IMR-90 (cell line): ENCODE results near the gene CXCL11. TPM values are rescaled to one million over a fixed set of nuclear protein-coding genes. Genes with fewer than 3 reads are reported as not detected.

Experiments used
- ATAC-seq: fragments of 200-7000 bp; cut with Tn5 transposase; 2 replicates; pipeline ENCODE4 v1.9.1; 2020; ENCODE audit warnings: low read depth, mild to moderate bottlenecking, moderate library complexity
- BruUV-seq: library from RNA; stranded (reverse); fragments of 400-500 nt; replicated peaks from 2 replicates; lab custom pipeline; 2021; lab: Mats Ljungman, UMichigan
- CTCF ChIA-PET: fragments of 300-600 bp; formaldehyde crosslinking; extraction: SDS; loops from one replicate; lab custom pipeline; 2021; ENCODE audit warnings: antibody characterized with exemption; lab: Yijun Ruan, JAX
- POLR2A ChIA-PET: fragments of 300-600 bp; sonication (Branson Sonifier 250); formaldehyde crosslinking; loops from one replicate; lab custom pipeline; 2022; ENCODE audit warnings: antibody characterized with exemption; ENCODE audit not compliant: unreplicated experiment; lab: Charles Lee
- DNase-seq: peaks from one replicate; pipeline ENCODE4 v3.0.0; 2013
- H2AFZ ChIP-seq: replicated peaks from 2 replicates; pipeline ENCODE3; 2013; ENCODE audit warnings: low read length, mild to moderate bottlenecking; ENCODE audit not compliant: poor library complexity
- H2AK5ac ChIP-seq: 2 replicates; pipeline ENCODE4 v1.6.1; 2013; ENCODE audit warnings: low read depth, low read length, inconsistent platforms
- H2AK9ac ChIP-seq: replicated peaks from 2 replicates; pipeline ENCODE3; 2013; ENCODE audit warnings: mild to moderate bottlenecking, low read depth, low read length, moderate library complexity; ENCODE audit not compliant: poor library complexity
- H2BK120ac ChIP-seq: 2 replicates; pipeline ENCODE4 v1.6.1; 2013; ENCODE audit warnings: low read depth, low read length, inconsistent platforms
- H2BK15ac ChIP-seq: 3 replicates; pipeline ENCODE4 v1.6.1; 2013; ENCODE audit warnings: low read depth, low read length, inconsistent platforms
- H2BK20ac ChIP-seq: 2 replicates; pipeline ENCODE4 v1.6.1; 2013; ENCODE audit warnings: low read depth, mild to moderate bottlenecking, inconsistent platforms, low read length, moderate library complexity
- H2BK5ac ChIP-seq: 2 replicates; pipeline ENCODE4 v1.6.1; 2013; ENCODE audit warnings: mild to moderate bottlenecking, low read depth, low read length, inconsistent platforms; ENCODE audit not compliant: poor library complexity, severe bottlenecking
- H3K14ac ChIP-seq: replicated peaks from 2 replicates; pipeline ENCODE4 v1.6.1; 2013; ENCODE audit warnings: low read depth, low read length, inconsistent platforms
- H3K18ac ChIP-seq: 2 replicates; pipeline ENCODE4 v1.6.1; 2013; ENCODE audit warnings: low read depth, low read length, control low read depth
- H3K23ac ChIP-seq: 2 replicates; pipeline ENCODE4 v1.6.1; 2013; ENCODE audit warnings: low read depth, low read length, inconsistent platforms
- H3K27ac ChIP-seq: 2 replicates; pipeline ENCODE4 v1.5.1; 2013; ENCODE audit warnings: mild to moderate bottlenecking, control low read depth, low read length; ENCODE audit not compliant: insufficient read depth
- H3K27me3 ChIP-seq: 2 replicates; pipeline ENCODE4 v1.6.1; 2013; ENCODE audit warnings: low read length; ENCODE audit not compliant: control insufficient read depth, insufficient read depth
- H3K36me3 ChIP-seq: 2 replicates; pipeline ENCODE4 v1.6.1; 2013; ENCODE audit warnings: low read length, mixed read lengths; ENCODE audit not compliant: control insufficient read depth, insufficient read depth
- H3K4ac ChIP-seq: 2 replicates; pipeline ENCODE4 v1.6.1; 2013; ENCODE audit warnings: low read depth, low read length, inconsistent platforms
- H3K4me1 ChIP-seq: 2 replicates; pipeline ENCODE4 v1.6.1; 2013; ENCODE audit warnings: low read length, mixed read lengths; ENCODE audit not compliant: control insufficient read depth, insufficient read depth
- H3K4me2 ChIP-seq: 2 replicates; pipeline ENCODE4 v1.6.1; 2013; ENCODE audit warnings: low read depth, mild to moderate bottlenecking, control low read depth, low read length, moderate library complexity
- H3K4me3 ChIP-seq: 2 replicates; pipeline ENCODE4 v1.5.1; 2013; ENCODE audit warnings: low read depth, mild to moderate bottlenecking, control low read depth, low read length, moderate library complexity; ENCODE audit not compliant: insufficient read depth
- H3K56ac ChIP-seq: 2 replicates; pipeline ENCODE4 v1.6.1; 2013; ENCODE audit warnings: low read length, inconsistent platforms; ENCODE audit not compliant: insufficient read depth; ENCODE audit errors: extremely low read depth
- H3K79me1 ChIP-seq, 2 experiments: 2 replicates each; pipeline ENCODE4 v1.6.1; 2013; ENCODE audit warnings: low read length in 2 of 2, inconsistent platforms in 1 of 2, low read depth in 1 of 2
- H3K9ac ChIP-seq: 2 replicates; pipeline ENCODE4 v1.6.1; 2013; ENCODE audit warnings: low read depth, low read length, control low read depth
- H3K9me1 ChIP-seq: 2 replicates; pipeline ENCODE4 v1.6.1; 2013; ENCODE audit warnings: low read length, inconsistent platforms; ENCODE audit not compliant: insufficient read depth
- H3K9me3 ChIP-seq: 2 replicates; pipeline ENCODE4 v1.6.1; 2013; ENCODE audit warnings: low read length; ENCODE audit not compliant: control insufficient read depth, insufficient read depth
- H4K20me1 ChIP-seq: 2 replicates; pipeline ENCODE4 v1.6.1; 2013; ENCODE audit warnings: low read length, inconsistent platforms; ENCODE audit not compliant: insufficient read depth
- H4K5ac ChIP-seq: 2 replicates; pipeline ENCODE4 v1.6.1; 2013; ENCODE audit warnings: mild to moderate bottlenecking, low read depth, low read length, control low read depth
- H4K8ac ChIP-seq, 2 experiments: 2 replicates each; pipeline ENCODE4 v1.6.1; 2013; ENCODE audit warnings: low read depth in 2 of 2, low read length in 2 of 2, control low read depth in 1 of 2, inconsistent platforms in 1 of 2
- H4K91ac ChIP-seq: 2 replicates; pipeline ENCODE4 v1.6.1; 2013; ENCODE audit warnings: low read depth, low read length, inconsistent platforms; ENCODE audit not compliant: insufficient read depth
- BHLHE40 ChIP-seq: fragments of 150-350 bp; IDR thresholded peaks from 2 replicates; pipeline ENCODE4 v1.6.1; 2016; ENCODE audit warnings: mild to moderate bottlenecking, low read depth, low read length
- CEBPB ChIP-seq: IDR thresholded peaks from 2 replicates; pipeline ENCODE4 v1.6.1; 2012; ENCODE audit warnings: low read depth, low read length, improper control_type of control experiment
- CHD1 ChIP-seq: IDR thresholded peaks from 2 replicates; pipeline ENCODE4 v1.6.1; 2012; ENCODE audit warnings: low read depth, low read length, improper control_type of control experiment
- CTCF ChIP-seq: conservative IDR thresholded peaks from 2 replicates; pipeline ENCODE4 v1.5.1; 2012; ENCODE audit warnings: mild to moderate bottlenecking, low read depth, low read length, improper control_type of control experiment
- ELK1 ChIP-seq: fragments of 150-350 bp; IDR thresholded peaks from 2 replicates; pipeline ENCODE4 v1.6.1; 2016; ENCODE audit warnings: low read depth, mild to moderate bottlenecking, low read length, moderate library complexity, borderline replicate concordance
- MAFK ChIP-seq: IDR thresholded peaks from 2 replicates; pipeline ENCODE4 v1.6.1; 2012; ENCODE audit warnings: low read depth, low read length, improper control_type of control experiment
- MAZ ChIP-seq: IDR thresholded peaks from 2 replicates; pipeline ENCODE4 v1.6.1; 2012; ENCODE audit warnings: low read depth, mild to moderate bottlenecking, low read length, improper control_type of control experiment, moderate library complexity, borderline replicate concordance
- MXI1 ChIP-seq: IDR thresholded peaks from 2 replicates; pipeline ENCODE4 v1.6.1; 2012; ENCODE audit warnings: low read depth, mild to moderate bottlenecking, low read length, moderate library complexity, borderline replicate concordance
- NFE2L2 ChIP-seq: fragments of 150-350 bp; IDR thresholded peaks from 2 replicates; pipeline ENCODE4 v1.6.1; 2016; ENCODE audit warnings: low read depth, mild to moderate bottlenecking, low read length
- POLR2A ChIP-seq: IDR thresholded peaks from 2 replicates; pipeline ENCODE4 v1.6.1; 2012; ENCODE audit warnings: mild to moderate bottlenecking, low read depth, low read length
- RAD21 ChIP-seq: IDR thresholded peaks from 2 replicates; pipeline ENCODE4 v1.6.1; 2012; ENCODE audit warnings: low read length, improper control_type of control experiment
- SMC3 ChIP-seq: fragments of 150-350 bp; IDR thresholded peaks from 2 replicates; pipeline ENCODE4 v1.6.1; 2016; ENCODE audit warnings: low read depth, mild to moderate bottlenecking, antibody characterized with exemption, low read length, moderate library complexity
- USF2 ChIP-seq: fragments of 150-350 bp; IDR thresholded peaks from 2 replicates; pipeline ENCODE4 v1.6.1; 2017; ENCODE audit warnings: mild to moderate bottlenecking, antibody characterized with exemption, low read length, low read depth
- WGBS, 2 experiments: methylation state at CpG; one replicate each; pipeline versions ENCODE4 v1.1.5 to v1.1.7; 2013; ENCODE audit warnings: missing lambda C conversion rate in 2 of 2; ENCODE audit not compliant: insufficient read length in 1 of 2; ENCODE audit errors: extremely low coverage in 2 of 2; 5-methylcytosine and 5-hydroxymethylcytosine counted together
- dilution Hi-C: fragments of 300-500 bp; cut with HindIII; formaldehyde crosslinking; loops from one replicate; pipeline ENCODE4 v1.14.3; 2018; ENCODE audit warnings: low sequenced_read_pairs; ENCODE audit not compliant: unreplicated experiment
- in situ Hi-C: fragments of 300-500 bp; cut with MboI; formaldehyde crosslinking; loops from 3 replicates; pipeline ENCODE4 v1.14.3; 2019; ENCODE audit warnings: low sequenced_read_pairs, inconsistent platforms, mixed read lengths
- intact Hi-C: fragments of 100-400 bp; cut with micrococcal nuclease; formaldehyde crosslinking; loops from 2 replicates; pipeline ENCODE4 v1.10.0; 2022
- polyA plus RNA-seq, 3 experiments: library from polyadenylated mRNA; depleted of rRNA; stranded (reverse); fragments of >200 nt; gene quantifications; 2 replicates each; pipeline ENCODE4 v1.2.3, GENCODE V29; 2012; ENCODE audit warnings: low replicate concordance in 1 of 3
- total RNA-seq: library from RNA; depleted of rRNA; stranded (reverse); fragments of >200 nt; gene quantifications from 2 replicates; pipeline ENCODE4 v1.2.3, GENCODE V29; 2012

The CXCL11 gene
- total and polyA plus RNA-seq, 2 of the 4 experiments (the other 2 are of a cell fraction), result under 0.01 TPM; not detected in 1

- BruUV-seq, result no TSS peak
- Histone ChIP-seq H2AK9ac (no peak overlapping the region), H4K8ac (no peak overlapping the region), H3K27me3 (no peaks in the 10 kb centered on the region; the same call in 1 of the 2 replicates), H3K4me3 (no peak overlapping the region), H3K9ac (no peak overlapping the region), H2AFZ (no peak overlapping the region), H3K23ac (no peak overlapping the region), H2BK5ac (no peak overlapping the region), H3K4me2 (no peak overlapping the region), H3K4ac (no peak overlapping the region), H3K36me3 (no peaks in the 10 kb centered on the region), H2BK20ac (no peak overlapping the region), H3K9me1 (no peaks in the 10 kb centered on the region), H3K27ac (no peak overlapping the region), H2BK120ac (no peak overlapping the region), H4K5ac (no peak overlapping the region), H4K91ac (no peak overlapping the region), H3K56ac (no peak overlapping the region), H3K18ac (no peak overlapping the region), H3K79me1 (no peaks in the 10 kb centered on the region), H2AK5ac (no peak overlapping the region), H2BK15ac (no peak overlapping the region), H3K14ac (no peak overlapping the region), H3K4me1 (no peaks in the 10 kb centered on the region; the same call in 1 of the 2 replicates), H3K9me3 (no peaks in the 10 kb centered on the region), H4K20me1 (no peaks in the 10 kb centered on the region)
- ATAC-seq (no peak), DNase-seq (no peak)
- ChIA-PET POLR2A (no interaction called here), CTCF (interaction anchor here (1.0 to 1.4 kb wide), 3 partner anchors 8 to 69 kb away, joined by 4 to 6 read pairs (median 4); no protein-coding TSS in a partner anchor)
- dilution Hi-C loops (no loop called here), in situ Hi-C loops (no loop called here), intact Hi-C loops (loop anchor here (10.0 kb wide), 1 partner anchor 147 kb away; no protein-coding TSS in a partner anchor)
- TF ChIP-seq SMC3, result no peak
- no peak for TF ChIP-seq BHLHE40
- no peak for TF ChIP-seq NFE2L2
- TF ChIP-seq ELK1, result no peak
- TF ChIP-seq MAFK, result no peak
- no peak for TF ChIP-seq CEBPB
- no peak for TF ChIP-seq USF2
- TF ChIP-seq CHD1, result no peak
- TF ChIP-seq MAZ, result no peak
- TF ChIP-seq CTCF, result no peak
- TF ChIP-seq RAD21, result no peak
- TF ChIP-seq MXI1, result no peak
- no peak for TF ChIP-seq POLR2A
- no CpG with 5 or more reads among the region's 1 CpG for WGBS, 2 experiments
Measured at GRCh38 chr4:76061982-76062381, 26.1 kb upstream of the CXCL11 start.
